HCT116 (cell line): ENCODE data around the gene MLLT6. TPM values are rescaled to one million over a fixed set of nuclear protein-coding genes. Genes with fewer than 3 reads are reported as not detected.

Experiments used
- ATAC-seq: fragments of 200-7000 bp; cut with Tn5 transposase; 2 replicates; pipeline ENCODE4 v1.9.1; 2020; ENCODE audit warnings: mild to moderate bottlenecking, moderate library complexity
- BruUV-seq: library from RNA; stranded (reverse); fragments of 400-500 nt; replicated peaks from 2 replicates; lab custom pipeline; 2021; lab: Mats Ljungman, UMichigan
- CTCF ChIA-PET: fragments of 300-600 bp; sonication (Branson Sonifier 250); formaldehyde crosslinking; loops from one replicate; lab custom pipeline; 2021; ENCODE audit warnings: antibody characterized with exemption; lab: Charles Lee
- POLR2A ChIA-PET: fragments of 300-600, 350-600 bp; sonication (Branson Sonifier 250); formaldehyde crosslinking; loops from one replicate; lab custom pipeline; 2021; ENCODE audit warnings: antibody characterized with exemption; lab: Charles Lee
- RAD21 ChIA-PET, 2 experiments: fragments of 300-600 bp; sonication (Branson Sonifier 250); formaldehyde crosslinking; loops; one replicate each; lab custom pipeline; 2023; ENCODE audit warnings: low total read pairs in 2 of 2; ENCODE audit not compliant: uncharacterized antibody in 2 of 2, unreplicated experiment in 2 of 2, low non-redundant PET in 1 of 2; lab: Charles Lee
- DNase-seq: peaks from one replicate; pipeline ENCODE4 v3.0.0-alpha.2; 2010; ENCODE audit warnings: low read depth, low spot score
- H2AFZ ChIP-seq: fragments of 200-600 bp; shearing (Covaris generic), sonication (generic); 2 replicates; pipeline ENCODE4 v1.6.1; 2017; ENCODE audit warnings: low read depth, mixed run types, mixed read lengths, antibody characterized with exemption, low read length; ENCODE audit not compliant: poor library complexity, severe bottlenecking
- H3K27ac ChIP-seq: 2 replicates; pipeline ENCODE4 v1.5.1; 2012; ENCODE audit warnings: low read depth, low read length
- H3K27me3 ChIP-seq: fragments of 200-600 bp; sonication (generic); 2 replicates; pipeline ENCODE4 v1.6.1; 2016; ENCODE audit warnings: mixed run types, low read length, mixed read lengths; ENCODE audit not compliant: insufficient read depth
- H3K36me3 ChIP-seq, 2 experiments: fragments of 200-500 bp in 1 of 2; fragments of 200-600 bp in 1 of 2; sonication (Bioruptor generic) in 1 of 2; sonication (generic) in 1 of 2; 2 replicates each; pipeline versions ENCODE4 v1.5.1 to v1.6.1; 2014 to 2016; ENCODE audit warnings: low read length in 2 of 2, inconsistent platforms in 1 of 2, mixed read lengths in 1 of 2, mixed run types in 1 of 2; ENCODE audit not compliant: insufficient read depth in 2 of 2, control insufficient read depth in 1 of 2
- H3K4me1 ChIP-seq, 2 experiments: fragments of 200-600 bp in 1 of 2; sonication (generic) in 1 of 2; 2 replicates each; pipeline versions ENCODE4 v1.5.1 to v1.6.1; 2012 to 2017; ENCODE audit warnings: low read length in 2 of 2, inconsistent platforms in 1 of 2, mild to moderate bottlenecking in 1 of 2, mixed read lengths in 1 of 2, mixed run types in 1 of 2, moderate library complexity in 1 of 2; ENCODE audit not compliant: insufficient read depth in 2 of 2, control insufficient read depth in 1 of 2
- H3K4me2 ChIP-seq: fragments of 200-600 bp; sonication (generic); 2 replicates; pipeline ENCODE4 v1.6.1; 2017; ENCODE audit warnings: mixed run types, low read length, mixed read lengths
- H3K4me3 ChIP-seq, 2 experiments: fragments of 200-600 bp in 1 of 2; sonication (generic) in 1 of 2; replicated peaks in 1 of 2; 2 replicates each; pipeline ENCODE4 v1.5.1; 2011 to 2016; ENCODE audit warnings: low read length in 2 of 2, control low read depth in 1 of 2, low read depth in 1 of 2, mild to moderate bottlenecking in 1 of 2, mixed read lengths in 1 of 2, mixed run types in 1 of 2
- H3K79me2 ChIP-seq: fragments of 200-600 bp; sonication (generic); 2 replicates; pipeline ENCODE4 v1.6.1; 2017; ENCODE audit warnings: mild to moderate bottlenecking, mixed run types, low read length, moderate library complexity, mixed read lengths; ENCODE audit not compliant: insufficient read depth
- H3K9ac ChIP-seq: fragments of 200-600 bp; sonication (generic); 2 replicates; pipeline ENCODE4 v1.6.1; 2016; ENCODE audit warnings: low read length, mixed read lengths
- H3K9me2 ChIP-seq: fragments of 200-600 bp; sonication (generic), shearing (Covaris generic); 2 replicates; pipeline ENCODE4 v1.6.1; 2017; ENCODE audit warnings: mixed run types, mild to moderate bottlenecking, moderate library complexity; ENCODE audit not compliant: insufficient read depth
- H3K9me3 ChIP-seq, 2 experiments: fragments of 200-500 bp in 1 of 2; fragments of 200-600 bp in 1 of 2; sonication (Bioruptor generic) in 1 of 2; sonication (generic) in 1 of 2; 2 replicates each; pipeline ENCODE4 v1.6.1; 2014 to 2017; ENCODE audit warnings: low read length in 2 of 2, mixed read lengths in 2 of 2, inconsistent platforms in 1 of 2, low read depth in 1 of 2, mild to moderate bottlenecking in 1 of 2, mixed run types in 1 of 2, moderate library complexity in 1 of 2; ENCODE audit not compliant: control insufficient read depth in 1 of 2, insufficient read depth in 1 of 2
- H4K20me1 ChIP-seq: fragments of 200-600 bp; sonication (generic), shearing (Covaris generic); 2 replicates; pipeline ENCODE4 v1.6.1; 2017; ENCODE audit warnings: mixed run types, mild to moderate bottlenecking, moderate library complexity; ENCODE audit not compliant: insufficient read depth
- CBX3 ChIP-seq: IDR thresholded peaks from 2 replicates; pipeline ENCODE4 v1.6.1; 2012; ENCODE audit warnings: low read depth
- ELF1 ChIP-seq: IDR thresholded peaks from 2 replicates; pipeline ENCODE4 v1.6.1; 2012; ENCODE audit warnings: low read depth, borderline replicate concordance
- EZH2phosphoT487 ChIP-seq: fragments of 200-600 bp; IDR thresholded peaks from 2 replicates; pipeline ENCODE4 v1.6.1; 2018; ENCODE audit warnings: antibody characterized with exemption, borderline replicate concordance
- FOSL1 ChIP-seq: IDR thresholded peaks from 2 replicates; pipeline ENCODE4 v1.6.1; 2012; ENCODE audit warnings: low read depth
- JUND ChIP-seq: IDR thresholded peaks from 2 replicates; pipeline ENCODE4 v1.6.1; 2012
- POLR2A ChIP-seq: IDR thresholded peaks from 2 replicates; pipeline ENCODE4 v1.7.0; 2011; ENCODE audit warnings: borderline replicate concordance; ENCODE audit not compliant: insufficient read depth, insufficient read length; ENCODE audit errors: extremely low read depth
- POLR2AphosphoS5 ChIP-seq: IDR thresholded peaks from 2 replicates; pipeline ENCODE4 v1.6.1; 2011; ENCODE audit warnings: mild to moderate bottlenecking, low read depth, low read length, moderate library complexity
- REST ChIP-seq: IDR thresholded peaks from 2 replicates; pipeline ENCODE4 v1.6.1; 2012; ENCODE audit warnings: low read depth
- SP1 ChIP-seq: IDR thresholded peaks from 2 replicates; pipeline ENCODE4 v1.6.1; 2012; ENCODE audit warnings: low read depth
- TCF7L2 ChIP-seq: IDR thresholded peaks from 2 replicates; pipeline ENCODE4 v1.7.0; 2011; ENCODE audit warnings: borderline replicate concordance, inconsistent platforms; ENCODE audit not compliant: insufficient read depth, insufficient read length; ENCODE audit errors: extremely low read depth
- YY1 ChIP-seq: IDR thresholded peaks from 2 replicates; pipeline ENCODE4 v1.6.1; 2011; ENCODE audit warnings: low read length, low read depth, moderate library complexity, mild to moderate bottlenecking; ENCODE audit not compliant: insufficient replicate concordance; ENCODE audit errors: extremely low read depth
- ZFX ChIP-seq: fragments of 450-650 bp; IDR thresholded peaks from 2 replicates; pipeline ENCODE4 v1.6.1; 2017
- intact Hi-C: fragments of 100-400 bp; cut with micrococcal nuclease; formaldehyde crosslinking; loops from 2 replicates; pipeline ENCODE4 v1.10.0; 2022
- total RNA-seq: library from RNA; stranded (reverse); gene quantifications from one replicate; pipeline ENCODE4 v1.2.1, GENCODE V29; 2021; ENCODE audit not compliant: unreplicated experiment
- TF ChIP-seq, protein P1 (sequence below): IDR thresholded peaks from 2 replicates; pipeline ENCODE4 v1.6.1; 2011; ENCODE audit warnings: mild to moderate bottlenecking, low read length, moderate library complexity; ENCODE audit not compliant: insufficient replicate concordance; ENCODE audit errors: extremely low read depth

MLLT6 gene
- total RNA-seq, 1 experiment from 2014 or later = 110 TPM

- TF ChIP-seq, protein P1, sequence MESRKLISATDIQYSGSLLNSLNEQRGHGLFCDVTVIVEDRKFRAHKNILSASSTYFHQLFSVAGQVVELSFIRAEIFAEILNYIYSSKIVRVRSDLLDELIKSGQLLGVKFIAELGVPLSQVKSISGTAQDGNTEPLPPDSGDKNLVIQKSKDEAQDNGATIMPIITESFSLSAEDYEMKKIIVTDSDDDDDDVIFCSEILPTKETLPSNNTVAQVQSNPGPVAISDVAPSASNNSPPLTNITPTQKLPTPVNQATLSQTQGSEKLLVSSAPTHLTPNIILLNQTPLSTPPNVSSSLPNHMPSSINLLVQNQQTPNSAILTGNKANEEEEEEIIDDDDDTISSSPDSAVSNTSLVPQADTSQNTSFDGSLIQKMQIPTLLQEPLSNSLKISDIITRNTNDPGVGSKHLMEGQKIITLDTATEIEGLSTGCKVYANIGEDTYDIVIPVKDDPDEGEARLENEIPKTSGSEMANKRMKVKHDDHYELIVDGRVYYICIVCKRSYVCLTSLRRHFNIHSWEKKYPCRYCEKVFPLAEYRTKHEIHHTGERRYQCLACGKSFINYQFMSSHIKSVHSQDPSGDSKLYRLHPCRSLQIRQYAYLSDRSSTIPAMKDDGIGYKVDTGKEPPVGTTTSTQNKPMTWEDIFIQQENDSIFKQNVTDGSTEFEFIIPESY = no peak
- TF ChIP-seq, all 23 proteins: peak for 0
Measured at GRCh38 chr17:38742411-38743308, 37.6 kb downstream of the MLLT6 start (continued).

- H3K9me3 ChIP-seq = no peaks in the 10 kb centered on the region
- ATAC-seq (no peak), DNase-seq (no peak)
- H3K4me2 ChIP-seq = no peak overlapping the region
- no peak overlapping the region for H2AFZ ChIP-seq
- no peaks in the 10 kb centered on the region for H3K27me3 ChIP-seq
- H3K4me3 ChIP-seq = no peak overlapping the region
- no peak overlapping the region for H3K9ac ChIP-seq
- TF ChIP-seq EZH2phosphoT487 (no peak), ZFX (no peak), FOSL1 (no peak), POLR2A (no peak), YY1 (no peak), POLR2AphosphoS5 (no peak), REST (no peak), JUND (no peak), ELF1 (no peak), TCF7L2 (no peak), CBX3 (no peak), SP1 (no peak)
- TF ChIP-seq, protein P1 = no peak
- H3K27ac ChIP-seq = no peak overlapping the region
- peaks cover 21 to 37% of the 10 kb centered on the region in 2 experiments for H3K4me1 ChIP-seq
- BruUV-seq = no TSS peak
- peaks cover 5 to 8% of the 10 kb centered on the region in 2 experiments; a peak in 3 of 4 replicates for H3K36me3 ChIP-seq
- no peaks in the 10 kb centered on the region for H3K9me2 ChIP-seq
- RAD21 ChIA-PET = no interaction called here
- peaks cover 75% of the 10 kb centered on the region for H3K79me2 ChIP-seq
- H4K20me1 ChIP-seq = no peaks in the 10 kb centered on the region
- POLR2A ChIA-PET = no interaction called here
- CTCF ChIA-PET = interaction anchor here (1.1 kb wide), 1 partner anchor 12 kb away, joined by 4 read pairs; no protein-coding TSS in a partner anchor
- intact Hi-C loops = no loop called here
Measured at GRCh38 chr17:38743556-38744171, 38.6 kb downstream of the MLLT6 start.
